Measurements from ENCODE around the gene SVBP. TPM values are rescaled to one million over a fixed set of nuclear protein-coding genes. Genes with fewer than 3 reads are reported as not detected.

The SVBP gene
- polyA plus RNA-seq, 1 donor (not counting 4 experiments of a cell fraction or from before 2014, with no cell fraction given): 15.5 TPM

DNA sequence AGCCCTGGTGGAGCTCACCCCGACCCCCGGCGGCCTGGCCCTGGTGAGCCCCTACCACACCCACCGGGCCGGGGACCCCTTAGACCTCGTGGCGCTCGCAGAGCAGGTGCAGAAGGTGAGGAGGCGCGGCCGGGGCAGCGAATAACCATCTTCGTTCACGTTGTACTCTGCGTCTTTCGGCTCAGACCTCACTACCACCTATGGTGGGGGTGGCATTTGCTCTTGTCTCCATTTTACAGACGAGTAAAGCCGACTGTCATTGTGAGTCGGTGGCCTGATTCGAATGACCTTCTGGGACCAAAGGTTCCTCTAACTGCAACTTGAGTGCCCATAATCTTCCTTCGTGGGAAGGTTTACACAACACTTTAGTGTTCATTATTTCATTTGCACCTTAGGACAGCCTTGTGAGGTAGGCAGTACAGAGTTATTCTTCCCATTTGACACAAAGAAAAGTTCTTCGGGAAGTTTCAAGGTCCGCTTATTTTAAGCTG lies 49.6 kb downstream of the SVBP start:
- H2AFZ ChIP-seq (ENCODE audit: control insufficient read depth, low read length): peak overlapping the region; percentile 32
- no peak for DNase-seq (ENCODE audit: low read depth, low spot score)
- peaks cover 12% of the 10 kb centered on the region for H3K4me1 ChIP-seq (ENCODE audit: control insufficient read depth, extremely low read depth, insufficient read depth, low read length)

GRCh38 chr1:42766741-42767509 lies 50.3 kb downstream of the SVBP start, which contains the start of the genes C1orf50 and P3H1:
Gene C1orf50, plus strand, starts transcription at chr1:42767249. Its CDS starts 63 bp downstream, at chr1:42767312.
Gene P3H1, minus strand, starts transcription at chr1:42767028. Its CDS starts 57 bp downstream, at chr1:42766971.
- Histone ChIP-seq H3K4me1 (ENCODE audit: control insufficient read depth, extremely low read depth, insufficient read depth, low read length) (peaks cover 12% of the 10 kb centered on the region), H3K27ac (ENCODE audit: control insufficient read depth, insufficient read depth, low read length) (peak within 1 kb of the TSS; percentile 38)

More for the DNA sequence above, 49.6 kb downstream of the SVBP start:
- Histone ChIP-seq H3K9ac (ENCODE audit: control insufficient read depth, extremely low read depth, insufficient read depth, low read length) (peak overlapping the region; percentile 83), H4K20me1 (ENCODE audit: control insufficient read depth, extremely low read depth, insufficient read depth, low read length) (no peaks in the 10 kb centered on the region), H3K9me1 (ENCODE audit: control insufficient read depth, extremely low read depth, insufficient read depth, low read length) (no peaks in the 10 kb centered on the region), H3K27me3 (ENCODE audit: control insufficient read depth, extremely low read depth, insufficient read depth, low read length) (no peaks in the 10 kb centered on the region), H3K4me3 (ENCODE audit: control insufficient read depth in 2 of 3, extremely low read depth in 1 of 3, insufficient read depth in 2 of 3, low read depth in 1 of 3, low read length in 3 of 3) (peak overlapping the region; percentile 65 to 85 (median 74)), H3K9me3 (ENCODE audit: control insufficient read depth, low read depth, low read length) (no peaks in the 10 kb centered on the region), H3K4me2 (ENCODE audit: control insufficient read depth, extremely low read depth, insufficient read depth, low read depth, low read length) (peak overlapping the region; percentile 77), H3K79me2 (ENCODE audit: control insufficient read depth, insufficient read depth, low read length) (peaks cover 49% of the 10 kb centered on the region), H3K27ac (ENCODE audit: control insufficient read depth, insufficient read depth, low read length) (peak overlapping the region; percentile 38), H3K36me3 (ENCODE audit: control insufficient read depth in 2 of 2, extremely low read depth in 1 of 2, insufficient read depth in 2 of 2, low read length in 2 of 2) (no peaks in the 10 kb centered on the region)
- TF ChIP-seq, protein P1, sequence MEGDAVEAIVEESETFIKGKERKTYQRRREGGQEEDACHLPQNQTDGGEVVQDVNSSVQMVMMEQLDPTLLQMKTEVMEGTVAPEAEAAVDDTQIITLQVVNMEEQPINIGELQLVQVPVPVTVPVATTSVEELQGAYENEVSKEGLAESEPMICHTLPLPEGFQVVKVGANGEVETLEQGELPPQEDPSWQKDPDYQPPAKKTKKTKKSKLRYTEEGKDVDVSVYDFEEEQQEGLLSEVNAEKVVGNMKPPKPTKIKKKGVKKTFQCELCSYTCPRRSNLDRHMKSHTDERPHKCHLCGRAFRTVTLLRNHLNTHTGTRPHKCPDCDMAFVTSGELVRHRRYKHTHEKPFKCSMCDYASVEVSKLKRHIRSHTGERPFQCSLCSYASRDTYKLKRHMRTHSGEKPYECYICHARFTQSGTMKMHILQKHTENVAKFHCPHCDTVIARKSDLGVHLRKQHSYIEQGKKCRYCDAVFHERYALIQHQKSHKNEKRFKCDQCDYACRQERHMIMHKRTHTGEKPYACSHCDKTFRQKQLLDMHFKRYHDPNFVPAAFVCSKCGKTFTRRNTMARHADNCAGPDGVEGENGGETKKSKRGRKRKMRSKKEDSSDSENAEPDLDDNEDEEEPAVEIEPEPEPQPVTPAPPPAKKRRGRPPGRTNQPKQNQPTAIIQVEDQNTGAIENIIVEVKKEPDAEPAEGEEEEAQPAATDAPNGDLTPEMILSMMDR (optimal IDR thresholded peaks at IDR 0.05 in 1 of 3, IDR thresholded peaks at IDR 0.05 in 1 of 3, conservative IDR thresholded peaks at IDR 0.05 in 1 of 3; ENCODE audit: extremely low read depth in 1 of 3, insufficient read depth in 2 of 3, low read length in 3 of 3): no peak
- TF ChIP-seq EZH2 (IDR thresholded peaks at IDR 0.05; ENCODE audit: low read length): no peak
- dilution Hi-C loops (cut with MboI; ENCODE audit: extremely low pct_ligation_motif_present, low sequenced_read_pairs): no loop called here
- FAIRE-seq: no peak

More at GRCh38 chr1:42766741-42767509, 50.3 kb downstream of the SVBP start, which contains the start of the genes C1orf50 and P3H1:
- Histone ChIP-seq H2AFZ (ENCODE audit: control insufficient read depth, low read length) (peak within 1 kb of the TSS; percentile 100), H3K4me3 (ENCODE audit: control insufficient read depth in 2 of 3, extremely low read depth in 1 of 3, insufficient read depth in 2 of 3, low read depth in 1 of 3, low read length in 3 of 3) (peak within 1 kb of the TSS; percentile 74 to 93 (median 85)), H3K79me2 (ENCODE audit: control insufficient read depth, insufficient read depth, low read length) (peaks cover 48% of the 10 kb centered on the region), H3K4me2 (ENCODE audit: control insufficient read depth, extremely low read depth, insufficient read depth, low read depth, low read length) (peak within 1 kb of the TSS; percentile 96), H4K20me1 (ENCODE audit: control insufficient read depth, extremely low read depth, insufficient read depth, low read length) (no peaks in the 10 kb centered on the region), H3K9ac (ENCODE audit: control insufficient read depth, extremely low read depth, insufficient read depth, low read length) (peak within 1 kb of the TSS; percentile 83), H3K27me3 (ENCODE audit: control insufficient read depth, extremely low read depth, insufficient read depth, low read length) (no peaks in the 10 kb centered on the region), H3K9me1 (ENCODE audit: control insufficient read depth, extremely low read depth, insufficient read depth, low read length) (no peaks in the 10 kb centered on the region), H3K9me3 (ENCODE audit: control insufficient read depth, low read depth, low read length) (no peaks in the 10 kb centered on the region), H3K36me3 (ENCODE audit: control insufficient read depth in 2 of 2, extremely low read depth in 1 of 2, insufficient read depth in 2 of 2, low read length in 2 of 2) (peaks cover 0 to 3% of the 10 kb centered on the region in 2 experiments)
- peak; percentile 90 for DNase-seq (ENCODE audit: low read depth, low spot score)
- dilution Hi-C loops (cut with MboI; ENCODE audit: extremely low pct_ligation_motif_present, low sequenced_read_pairs): no loop called here
- peak; percentile 29 for FAIRE-seq
- TF ChIP-seq, protein P1 (optimal IDR thresholded peaks at IDR 0.05 in 1 of 3, IDR thresholded peaks at IDR 0.05 in 1 of 3, conservative IDR thresholded peaks at IDR 0.05 in 1 of 3; ENCODE audit: extremely low read depth in 1 of 3, insufficient read depth in 2 of 3, low read length in 3 of 3): no peak
- TF ChIP-seq EZH2 (IDR thresholded peaks at IDR 0.05; ENCODE audit: low read length): no peak
